HepG2 (cell line): ENCODE data around the gene ATOH8. TPM values are rescaled to one million over a fixed set of nuclear protein-coding genes. Genes with fewer than 3 reads are reported as not detected.
A peak's percentile ranks its signal among the peaks of the same experiment; 100 is the strongest.

Source experiments
- ATAC-seq: fragments of 200-7000 bp; cut with Tn5 transposase; 3 replicates; pipeline ENCODE4 v1.9.1; 2020; ENCODE audit warnings: mild to moderate bottlenecking, moderate library complexity
- BruUV-seq: library from RNA; stranded (reverse); fragments of 400-500 nt; replicated peaks from 2 replicates; lab custom pipeline; 2021; lab: Mats Ljungman, UMichigan
- CTCF ChIA-PET: fragments of 300-600 bp; formaldehyde crosslinking; extraction: SDS; loops from one replicate; lab custom pipeline; 2021; ENCODE audit warnings: low total read pairs, inconsistent platforms, low intra/inter-chr PET ratio; lab: Yijun Ruan, JAX
- POLR2A ChIA-PET: fragments of 350-600 bp; sonication (Branson Sonifier 250); formaldehyde crosslinking; loops from one replicate; lab custom pipeline; 2020; ENCODE audit warnings: antibody characterized with exemption, inconsistent platforms; lab: Yijun Ruan, JAX
- DNase-seq: peaks from one replicate; pipeline ENCODE4 v3.0.0-alpha.2; 2015; ENCODE audit warnings: low spot score
- FAIRE-seq: peaks from 3 replicates; lab custom pipeline; 2011; peaks lifted over from hg19 to GRCh38; lab: Jason Lieb, UNC
- H2AFZ ChIP-seq: one replicate; pipeline ENCODE4 v1.6.1; 2011; ENCODE audit warnings: low read length, inconsistent platforms
- H3K27ac ChIP-seq: fragments of 300-600 bp; 3 replicates; pipeline ENCODE4 v1.8.0; 2011; ENCODE audit warnings: mixed run types, mild to moderate bottlenecking, mixed read lengths, low read length, inconsistent platforms; ENCODE audit not compliant: insufficient read depth; ENCODE audit errors: extremely low read length
- H3K27me3 ChIP-seq, 2 experiments: fragments of 200-600 bp in 1 of 2; 2 replicates in 1 of 2; 3 replicates in 1 of 2; pipeline versions ENCODE4 v1.6.0 to v1.8.0; 2011; ENCODE audit warnings: low read length in 2 of 2, mild to moderate bottlenecking in 2 of 2, moderate library complexity in 2 of 2, inconsistent platforms in 1 of 2; ENCODE audit not compliant: insufficient read depth in 2 of 2, control insufficient read depth in 1 of 2
- H3K36me3 ChIP-seq, 2 experiments: fragments of 200-600 bp in 1 of 2; replicated peaks in 1 of 2; 2 replicates in 1 of 2; 3 replicates in 1 of 2; pipeline versions ENCODE4 v1.5.1 to v1.8.0; 2011; ENCODE audit warnings: low read length in 2 of 2, inconsistent platforms in 1 of 2; ENCODE audit not compliant: insufficient read depth in 2 of 2, control insufficient read depth in 1 of 2
- H3K4me1 ChIP-seq: 2 replicates; pipeline ENCODE4 v1.5.1; 2012; ENCODE audit warnings: low read length, inconsistent platforms; ENCODE audit not compliant: insufficient read depth
- H3K4me2 ChIP-seq: 2 replicates; pipeline ENCODE4 v1.6.0; 2011; ENCODE audit warnings: low read depth, low read length, inconsistent platforms
- H3K4me3 ChIP-seq, 3 experiments: fragments of 200-600 bp in 1 of 3; sonication (generic), shearing (Covaris generic) in 1 of 3; replicated peaks in 1 of 3; 2 replicates each; pipeline ENCODE4 v1.5.1; 2011 to 2016; ENCODE audit warnings: low read length in 3 of 3, inconsistent platforms in 2 of 3, low read depth in 2 of 3, mild to moderate bottlenecking in 2 of 3, control low read depth in 1 of 3, mixed read lengths in 1 of 3; ENCODE audit not compliant: insufficient read depth in 1 of 3
- H3K79me2 ChIP-seq: one replicate; pipeline ENCODE4 v1.6.1; 2011; ENCODE audit warnings: low read length, inconsistent platforms; ENCODE audit not compliant: insufficient read depth
- H3K9ac ChIP-seq: 2 replicates; pipeline ENCODE4 v1.6.0; 2011; ENCODE audit warnings: mild to moderate bottlenecking, low read depth, low read length, inconsistent platforms; ENCODE audit not compliant: insufficient read depth
- H3K9me3 ChIP-seq: 2 replicates; pipeline ENCODE4 v1.5.1; 2012; ENCODE audit warnings: mild to moderate bottlenecking, low read length
- H4K20me1 ChIP-seq: 2 replicates; pipeline ENCODE4 v1.6.0; 2011; ENCODE audit warnings: inconsistent platforms, mild to moderate bottlenecking, low read length, moderate library complexity; ENCODE audit not compliant: insufficient read depth
- HMGA1 ChIP-seq: sonication (generic); formaldehyde crosslinking; conservative IDR thresholded peaks from 2 replicates; pipeline ENCODE4 v1.4.0; 2020; ENCODE audit warnings: missing genetic modification reagents
- KLF16 ChIP-seq, 2 experiments: sonication (generic) in 1 of 2; formaldehyde crosslinking in 1 of 2; IDR thresholded peaks; 2 replicates each; pipeline versions ENCODE4 v1.6.1 to v1.8.0; 2016 to 2023; ENCODE audit warnings: missing genetic modification reagents in 2 of 2, missing compliant biosample characterization in 1 of 2
- MYNN ChIP-seq: sonication (generic); formaldehyde crosslinking; IDR thresholded peaks from 2 replicates; pipeline ENCODE4 v1.4.0; 2020; ENCODE audit warnings: mild to moderate bottlenecking, low read depth, missing genetic modification reagents
- NAIF1 ChIP-seq: sonication (generic); formaldehyde crosslinking; IDR thresholded peaks from 2 replicates; pipeline ENCODE4 v1.5.0; 2020; ENCODE audit warnings: mild to moderate bottlenecking, missing genetic modification reagents, borderline replicate concordance
- NBN ChIP-seq: fragments of 450-650 bp; conservative IDR thresholded peaks from 2 replicates; pipeline ENCODE4 v1.6.1; 2017
- NFIB ChIP-seq: sonication (generic); formaldehyde crosslinking; IDR thresholded peaks from 2 replicates; pipeline ENCODE4 v1.9.0; 2021; ENCODE audit warnings: missing genetic modification reagents, mild to moderate bottlenecking, borderline replicate concordance
- PRMT3 ChIP-seq: sonication (generic); formaldehyde crosslinking; IDR thresholded peaks from 2 replicates; pipeline ENCODE4 v1.8.1; 2022; ENCODE audit warnings: low read depth, mild to moderate bottlenecking, moderate library complexity, missing genetic modification reagents, borderline replicate concordance
- RAD21 ChIP-seq: fragments of 450-650 bp; formaldehyde crosslinking; IDR thresholded peaks from 2 replicates; pipeline ENCODE4 v1.5.0; 2020; ENCODE audit warnings: mild to moderate bottlenecking
- STAG1 ChIP-seq: sonication (generic); formaldehyde crosslinking; IDR thresholded peaks from 2 replicates; pipeline ENCODE4 v1.4.0; 2020; ENCODE audit warnings: missing genetic modification reagents
- ZNF10 ChIP-seq: sonication (generic); formaldehyde crosslinking; IDR thresholded peaks from 2 replicates; pipeline ENCODE4 v1.4.0; 2020; ENCODE audit warnings: mild to moderate bottlenecking, low read depth, missing genetic modification reagents, borderline replicate concordance
- ZNF543 ChIP-seq: sonication (generic); formaldehyde crosslinking; IDR thresholded peaks from 2 replicates; pipeline ENCODE4 v1.4.0; 2020; ENCODE audit warnings: mild to moderate bottlenecking, missing genetic modification reagents
- ZNF788 ChIP-seq: sonication (generic); formaldehyde crosslinking; IDR thresholded peaks from 2 replicates; pipeline ENCODE4 v1.5.0; 2020; ENCODE audit warnings: mild to moderate bottlenecking, missing genetic modification reagents, borderline replicate concordance
- WGBS: methylation state at CpG from one replicate; pipeline ENCODE4 v1.1.6; 2017; ENCODE audit warnings: low lambda C conversion rate; 5-methylcytosine and 5-hydroxymethylcytosine counted together
- in situ Hi-C: cut with HindIII; loops from 2 replicates; pipeline ENCODE4 v1.10.0; 2017; ENCODE audit warnings: low pct_unique_long_range_greater_than_20kb; ENCODE audit not compliant: extremely low pct_ligation_motif_present
- intact Hi-C: fragments of 100-400 bp; cut with micrococcal nuclease; formaldehyde crosslinking; loops from one replicate; pipeline ENCODE4 v1.10.0; 2022; ENCODE audit not compliant: unreplicated experiment
- polyA plus RNA-seq, 8 experiments: library from polyadenylated mRNA; depleted of rRNA in 3 of 8; stranded (reverse) in 7 of 8; unstranded in 1 of 8; fragments of >200 nt; fragmentation: Illumina TruSeq in 4 of 8; extraction: Trizol in 4 of 8; gene quantifications; 2 replicates each; pipeline versions ENCODE4 v1.2.1 to v1.2.3, GENCODE V29; 2011 to 2016; ENCODE audit warnings: low read depth in 4 of 8, missing spikeins in 1 of 8, mixed read lengths in 1 of 8; ENCODE audit not compliant: insufficient read depth in 1 of 8
- total RNA-seq, 5 experiments: library from RNA; depleted of rRNA; stranded (reverse); fragments of >200 nt; fragmentation: Illumina TruSeq; extraction: Trizol; gene quantifications; 2 replicates each; pipeline ENCODE4 v1.2.3, GENCODE V29; 2016; ENCODE audit warnings: low read depth in 1 of 5
- TF ChIP-seq, protein P1 (sequence below): sonication (generic); formaldehyde crosslinking; IDR thresholded peaks from 2 replicates; pipeline ENCODE4 v1.5.1; 2020; ENCODE audit warnings: mild to moderate bottlenecking, moderate library complexity, missing genetic modification reagents
- TF ChIP-seq, protein P2 (sequence below): sonication (generic); formaldehyde crosslinking; IDR thresholded peaks from 2 replicates; pipeline ENCODE4 v1.4.0; 2020; ENCODE audit warnings: missing genetic modification reagents, mild to moderate bottlenecking, borderline replicate concordance
- TF ChIP-seq, protein P3 (sequence below): sonication (generic); formaldehyde crosslinking; IDR thresholded peaks from 2 replicates; pipeline ENCODE4 v1.4.0; 2020; ENCODE audit warnings: mild to moderate bottlenecking, missing genetic modification reagents
- TF ChIP-seq, protein P4 (sequence below): sonication (generic); formaldehyde crosslinking; IDR thresholded peaks from 2 replicates; pipeline ENCODE4 v1.4.0; 2020; ENCODE audit warnings: missing genetic modification reagents
- TF ChIP-seq, protein P5 (sequence below): sonication (generic); formaldehyde crosslinking; IDR thresholded peaks from 2 replicates; pipeline ENCODE4 v1.8.1; 2022; ENCODE audit warnings: mild to moderate bottlenecking, missing genetic modification reagents

ATOH8 gene
- total and polyA plus RNA-seq, 2 of the 13 experiments (the other 11 are each of a cell fraction or from before 2014, with no cell fraction given), result 0.13 to 0.61 TPM

DNA sequence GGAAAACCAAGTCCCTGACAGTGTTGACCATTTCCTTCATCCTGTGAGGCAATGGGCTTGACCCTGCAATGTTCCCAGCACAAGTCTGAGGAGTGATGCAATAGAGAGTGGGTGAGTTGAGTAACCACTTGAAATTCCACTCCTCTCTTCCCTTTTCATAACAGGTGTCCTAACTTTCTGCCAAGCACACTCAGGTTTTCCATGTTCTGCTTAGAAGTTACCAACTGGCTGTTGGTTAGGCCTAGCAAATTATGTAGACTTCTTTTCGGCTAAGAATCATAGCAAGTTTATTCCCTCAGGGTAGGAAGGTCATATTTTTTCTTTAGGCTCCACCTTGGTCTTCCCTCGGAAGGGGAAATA, 48.1 kb upstream of the ATOH8 start (continued):
- TF ChIP-seq, protein P1, sequence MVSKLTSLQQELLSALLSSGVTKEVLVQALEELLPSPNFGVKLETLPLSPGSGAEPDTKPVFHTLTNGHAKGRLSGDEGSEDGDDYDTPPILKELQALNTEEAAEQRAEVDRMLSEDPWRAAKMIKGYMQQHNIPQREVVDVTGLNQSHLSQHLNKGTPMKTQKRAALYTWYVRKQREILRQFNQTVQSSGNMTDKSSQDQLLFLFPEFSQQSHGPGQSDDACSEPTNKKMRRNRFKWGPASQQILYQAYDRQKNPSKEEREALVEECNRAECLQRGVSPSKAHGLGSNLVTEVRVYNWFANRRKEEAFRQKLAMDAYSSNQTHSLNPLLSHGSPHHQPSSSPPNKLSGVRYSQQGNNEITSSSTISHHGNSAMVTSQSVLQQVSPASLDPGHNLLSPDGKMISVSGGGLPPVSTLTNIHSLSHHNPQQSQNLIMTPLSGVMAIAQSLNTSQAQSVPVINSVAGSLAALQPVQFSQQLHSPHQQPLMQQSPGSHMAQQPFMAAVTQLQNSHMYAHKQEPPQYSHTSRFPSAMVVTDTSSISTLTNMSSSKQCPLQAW (CRISPR knock-in tag), result no peak
- 0 out of 4 replicates have a peak, but pooled peaks of 1 of the 2 experiments have one; percentile 21 for TF ChIP-seq KLF16 (CRISPR knock-in tag; IDR thresholded peaks at IDR 0.05)
- TF ChIP-seq PRMT3 (CRISPR knock-in tag), result no peak

DNA sequence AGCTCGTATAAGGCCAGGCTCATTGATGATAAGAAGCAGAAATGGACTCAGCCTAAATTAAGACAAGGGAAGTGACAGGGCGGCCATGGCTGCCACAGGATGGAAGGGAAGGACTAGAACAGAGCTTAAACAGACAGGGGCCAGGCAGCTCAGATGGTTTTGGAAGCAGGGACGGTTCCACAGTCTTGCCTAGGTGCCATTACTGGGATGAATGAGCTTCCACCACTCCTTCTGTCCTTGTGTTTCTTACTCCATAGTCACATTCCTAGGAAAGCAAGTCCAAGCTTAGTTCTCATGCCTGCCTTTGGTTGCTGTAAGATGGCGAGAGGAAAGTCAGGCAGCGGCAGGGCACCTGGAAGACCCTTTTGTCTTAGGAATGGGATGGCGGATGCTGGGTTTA, 47.7 kb upstream of the ATOH8 start:
- no TSS peak for BruUV-seq
- intact Hi-C loops (no loop called here), in situ Hi-C loops (no loop called here)
- ATAC-seq (no peak), DNase-seq (no peak), FAIRE-seq (no peak)
- H3K36me3 ChIP-seq, result no peaks in the 10 kb centered on the region
- no peaks in the 10 kb centered on the region for H3K79me2 ChIP-seq
- ChIA-PET CTCF (interaction anchor here (3.9 kb wide), 1 partner anchor 27 kb away, joined by 36 read pairs; no protein-coding TSS in a partner anchor), POLR2A (no interaction called here)
- WGBS, result 55% methylated on average over 6 of the region's 6 CpGs
- H4K20me1 ChIP-seq, result no peaks in the 10 kb centered on the region
- TF ChIP-seq ZNF10 (CRISPR knock-in tag) (no peak), MYNN (CRISPR knock-in tag) (no peak), NBN (no peak), ZNF543 (CRISPR knock-in tag) (no peak), HMGA1 (no peak), RAD21 (CRISPR knock-in tag) (no peak), NAIF1 (no peak), STAG1 (no peak), ZNF788 (CRISPR knock-in tag) (no peak), NFIB (CRISPR knock-in tag) (no peak)
- TF ChIP-seq, protein P2, sequence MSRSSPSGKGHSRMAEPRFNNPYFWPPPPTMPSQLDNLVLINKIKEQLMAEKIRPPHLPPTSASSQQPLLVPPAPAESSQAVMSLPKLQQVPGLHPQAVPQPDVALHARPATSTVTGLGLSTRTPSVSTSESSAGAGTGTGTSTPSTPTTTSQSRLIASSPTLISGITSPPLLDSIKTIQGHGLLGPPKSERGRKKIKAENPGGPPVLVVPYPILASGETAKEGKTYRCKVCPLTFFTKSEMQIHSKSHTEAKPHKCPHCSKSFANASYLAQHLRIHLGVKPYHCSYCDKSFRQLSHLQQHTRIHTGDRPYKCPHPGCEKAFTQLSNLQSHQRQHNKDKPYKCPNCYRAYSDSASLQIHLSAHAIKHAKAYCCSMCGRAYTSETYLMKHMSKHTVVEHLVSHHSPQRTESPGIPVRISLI (CRISPR knock-in tag), result no peak
- TF ChIP-seq, protein P3, sequence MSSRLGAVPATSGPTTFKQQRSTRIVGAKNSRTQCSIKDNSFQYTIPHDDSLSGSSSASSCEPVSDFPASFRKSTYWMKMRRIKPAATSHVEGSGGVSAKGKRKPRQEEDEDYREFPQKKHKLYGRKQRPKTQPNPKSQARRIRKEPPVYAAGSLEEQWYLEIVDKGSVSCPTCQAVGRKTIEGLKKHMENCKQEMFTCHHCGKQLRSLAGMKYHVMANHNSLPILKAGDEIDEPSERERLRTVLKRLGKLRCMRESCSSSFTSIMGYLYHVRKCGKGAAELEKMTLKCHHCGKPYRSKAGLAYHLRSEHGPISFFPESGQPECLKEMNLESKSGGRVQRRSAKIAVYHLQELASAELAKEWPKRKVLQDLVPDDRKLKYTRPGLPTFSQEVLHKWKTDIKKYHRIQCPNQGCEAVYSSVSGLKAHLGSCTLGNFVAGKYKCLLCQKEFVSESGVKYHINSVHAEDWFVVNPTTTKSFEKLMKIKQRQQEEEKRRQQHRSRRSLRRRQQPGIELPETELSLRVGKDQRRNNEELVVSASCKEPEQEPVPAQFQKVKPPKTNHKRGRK (CRISPR knock-in tag), result no peak
- TF ChIP-seq, protein P4, sequence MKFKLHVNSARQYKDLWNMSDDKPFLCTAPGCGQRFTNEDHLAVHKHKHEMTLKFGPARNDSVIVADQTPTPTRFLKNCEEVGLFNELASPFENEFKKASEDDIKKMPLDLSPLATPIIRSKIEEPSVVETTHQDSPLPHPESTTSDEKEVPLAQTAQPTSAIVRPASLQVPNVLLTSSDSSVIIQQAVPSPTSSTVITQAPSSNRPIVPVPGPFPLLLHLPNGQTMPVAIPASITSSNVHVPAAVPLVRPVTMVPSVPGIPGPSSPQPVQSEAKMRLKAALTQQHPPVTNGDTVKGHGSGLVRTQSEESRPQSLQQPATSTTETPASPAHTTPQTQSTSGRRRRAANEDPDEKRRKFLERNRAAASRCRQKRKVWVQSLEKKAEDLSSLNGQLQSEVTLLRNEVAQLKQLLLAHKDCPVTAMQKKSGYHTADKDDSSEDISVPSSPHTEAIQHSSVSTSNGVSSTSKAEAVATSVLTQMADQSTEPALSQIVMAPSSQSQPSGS (CRISPR knock-in tag), result no peak
- TF ChIP-seq, protein P5, sequence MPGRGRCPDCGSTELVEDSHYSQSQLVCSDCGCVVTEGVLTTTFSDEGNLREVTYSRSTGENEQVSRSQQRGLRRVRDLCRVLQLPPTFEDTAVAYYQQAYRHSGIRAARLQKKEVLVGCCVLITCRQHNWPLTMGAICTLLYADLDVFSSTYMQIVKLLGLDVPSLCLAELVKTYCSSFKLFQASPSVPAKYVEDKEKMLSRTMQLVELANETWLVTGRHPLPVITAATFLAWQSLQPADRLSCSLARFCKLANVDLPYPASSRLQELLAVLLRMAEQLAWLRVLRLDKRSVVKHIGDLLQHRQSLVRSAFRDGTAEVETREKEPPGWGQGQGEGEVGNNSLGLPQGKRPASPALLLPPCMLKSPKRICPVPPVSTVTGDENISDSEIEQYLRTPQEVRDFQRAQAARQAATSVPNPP (CRISPR knock-in tag), result no peak
- no peak overlapping the region for H3K9ac ChIP-seq
- H3K27ac ChIP-seq, result no peak overlapping the region
- H3K4me2 ChIP-seq, result no peak overlapping the region
- no peak overlapping the region for H3K4me3 ChIP-seq
- H3K4me1 ChIP-seq, result peaks cover 7% of the 10 kb centered on the region
- peaks cover 11 to 29% of the 10 kb centered on the region in 2 experiments; a peak in 4 of 5 replicates for H3K27me3 ChIP-seq
- no peak overlapping the region for H2AFZ ChIP-seq
- no peaks in the 10 kb centered on the region for H3K9me3 ChIP-seq
